Stimulated activated CD8-positive, alpha-beta memory T cell treated with anti-CD3 and anti-CD28 coated beads, Interleukin-4, amount 100 ng/mL, for 4 hours (primary cell): ENCODE measurements around the gene CPXM1.

Source experiments
- DNase-seq, 2 donors: peaks; one replicate each; pipeline ENCODE4 v3.0.0-alpha.2; 2020; ENCODE audit warnings: low read depth in 2 of 2, low spot score in 1 of 2

Gene CPXM1

DNA sequence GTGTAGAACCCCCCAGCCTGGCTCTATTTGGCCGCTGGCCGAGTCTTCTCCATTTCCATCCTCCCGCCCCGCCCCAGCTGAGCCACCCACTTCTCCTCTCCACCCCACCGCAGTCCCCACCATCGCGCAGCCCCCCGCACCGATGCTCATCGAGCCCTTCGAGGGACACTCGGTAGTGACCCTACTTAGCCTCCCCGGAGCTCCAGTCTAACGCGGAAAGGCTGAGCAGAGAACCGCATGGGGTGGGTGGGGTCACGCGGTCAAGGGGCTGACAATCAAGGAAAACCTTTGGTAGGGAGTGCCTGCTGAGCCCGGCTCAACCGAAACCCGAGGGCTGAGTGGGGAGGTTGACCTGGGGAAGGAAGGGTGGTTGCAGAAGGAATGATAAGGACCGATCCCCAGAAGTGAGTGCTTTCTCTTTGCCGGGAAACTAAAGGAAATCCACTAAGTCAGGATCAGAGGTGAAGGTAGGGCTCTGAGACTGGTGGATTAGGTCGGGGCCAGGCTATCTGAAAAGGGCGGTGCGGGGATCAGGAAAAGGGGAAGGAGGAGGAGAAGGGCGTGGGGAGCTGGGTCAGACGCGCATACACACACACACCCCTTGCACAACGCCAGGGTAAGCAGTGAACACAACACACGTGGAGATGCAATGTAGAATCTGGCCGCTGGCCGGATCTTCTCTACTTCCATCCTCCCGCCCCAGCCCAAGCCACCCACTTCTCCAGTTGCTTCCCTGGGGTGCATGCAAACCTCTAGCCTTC is 49.8 kb downstream of the CPXM1 start:
- no peak for DNase-seq

DNA sequence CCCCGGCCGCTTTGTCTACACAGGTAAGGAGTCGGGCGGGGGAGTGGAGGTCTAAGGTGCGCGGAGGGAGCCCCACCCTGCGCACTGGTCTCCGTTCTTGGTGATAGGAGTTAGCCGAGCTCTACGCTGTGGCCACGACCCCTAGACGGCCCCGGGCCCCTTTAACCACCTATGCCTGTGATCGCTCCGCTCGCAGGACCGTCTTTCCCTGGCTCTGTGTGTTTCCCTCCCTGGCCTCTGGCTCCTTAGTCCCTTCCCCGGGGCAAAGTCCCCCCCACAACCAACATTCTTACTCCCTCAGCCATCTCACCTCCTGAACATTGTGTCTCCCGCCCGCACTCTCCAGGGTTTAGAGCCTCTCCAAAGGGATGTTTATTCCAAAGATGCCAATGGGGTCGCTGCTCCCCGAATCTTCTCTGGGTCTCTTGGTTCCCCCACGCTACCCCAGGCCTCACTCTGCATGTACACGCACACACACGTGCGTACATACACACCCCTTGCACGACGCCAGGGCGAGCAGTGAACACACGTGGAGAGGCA is 50.4 kb downstream of the CPXM1 start:
- no peak for DNase-seq

DNA sequence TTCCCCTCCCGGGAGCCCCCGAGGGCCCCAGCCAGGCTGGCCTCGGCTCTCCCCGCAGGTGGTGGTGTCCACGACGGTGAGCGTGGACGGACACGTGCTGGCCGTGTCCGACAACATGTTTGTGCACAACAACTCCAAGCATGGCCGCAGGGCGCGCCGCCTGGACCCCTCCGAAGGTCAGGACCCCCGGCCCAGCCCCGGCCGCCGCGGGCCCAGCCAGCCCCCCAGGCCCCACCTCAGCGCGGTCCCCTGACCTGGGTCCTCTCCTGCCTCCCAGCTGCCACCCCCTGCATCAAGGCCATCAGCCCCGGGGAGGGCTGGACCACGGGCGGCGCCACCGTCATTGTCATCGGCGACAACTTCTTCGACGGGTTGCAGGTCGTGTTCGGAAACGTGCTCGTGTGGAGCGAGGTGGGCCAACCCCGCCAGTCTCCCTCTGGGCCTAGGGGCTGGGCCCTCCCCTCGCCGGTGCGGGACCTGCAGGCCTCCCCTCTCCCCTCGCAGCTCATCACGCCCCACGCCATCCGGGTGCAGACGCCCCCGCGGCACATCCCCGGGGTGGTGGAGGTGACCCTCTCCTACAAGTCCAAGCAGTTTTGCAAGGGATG is 51.0 kb downstream of the CPXM1 start:
- no peak for DNase-seq

DNA sequence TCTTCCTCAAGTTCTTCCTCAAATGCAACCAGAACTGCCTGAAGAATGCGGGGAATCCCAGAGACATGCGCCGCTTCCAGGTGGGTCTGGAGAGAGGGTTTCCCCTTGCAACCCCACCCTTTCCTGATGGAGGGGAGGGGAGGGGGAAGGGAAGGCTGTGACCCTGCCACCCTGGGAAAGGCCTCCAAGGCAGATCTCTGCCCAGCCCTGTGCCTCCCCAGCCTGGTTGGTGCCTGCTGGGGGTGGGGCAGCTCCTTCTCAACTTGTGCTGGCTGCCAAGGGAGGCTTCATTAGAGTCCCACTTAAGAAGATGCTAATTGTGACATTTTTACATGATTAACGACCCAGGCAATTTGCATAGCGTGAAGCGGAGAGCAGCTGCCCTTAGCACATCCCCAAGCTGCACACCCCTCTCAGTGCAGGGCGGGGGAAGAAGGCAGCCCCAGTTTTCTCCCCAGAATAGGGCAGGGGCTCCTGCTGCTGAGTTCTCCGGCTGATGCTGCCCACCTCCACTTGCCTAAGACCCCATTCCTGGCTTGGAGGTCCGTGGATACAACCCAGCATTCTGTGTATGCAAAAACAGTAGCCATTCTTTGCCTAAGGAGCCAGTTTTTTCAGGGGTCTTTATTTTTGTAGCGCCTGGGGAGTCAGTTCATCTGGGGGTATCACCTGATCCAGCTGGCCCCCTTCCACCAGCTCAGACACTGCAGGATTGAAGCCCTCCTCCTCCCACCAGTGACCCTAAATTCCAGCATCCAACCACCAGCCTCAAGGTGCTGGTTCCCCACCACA is 51.7 kb downstream of the CPXM1 start:
- DNase-seq, result no peak

- no peak for DNase-seq
Measured at GRCh38 chr20:2747676-2748235, 52.7 kb downstream of the CPXM1 start.

DNA sequence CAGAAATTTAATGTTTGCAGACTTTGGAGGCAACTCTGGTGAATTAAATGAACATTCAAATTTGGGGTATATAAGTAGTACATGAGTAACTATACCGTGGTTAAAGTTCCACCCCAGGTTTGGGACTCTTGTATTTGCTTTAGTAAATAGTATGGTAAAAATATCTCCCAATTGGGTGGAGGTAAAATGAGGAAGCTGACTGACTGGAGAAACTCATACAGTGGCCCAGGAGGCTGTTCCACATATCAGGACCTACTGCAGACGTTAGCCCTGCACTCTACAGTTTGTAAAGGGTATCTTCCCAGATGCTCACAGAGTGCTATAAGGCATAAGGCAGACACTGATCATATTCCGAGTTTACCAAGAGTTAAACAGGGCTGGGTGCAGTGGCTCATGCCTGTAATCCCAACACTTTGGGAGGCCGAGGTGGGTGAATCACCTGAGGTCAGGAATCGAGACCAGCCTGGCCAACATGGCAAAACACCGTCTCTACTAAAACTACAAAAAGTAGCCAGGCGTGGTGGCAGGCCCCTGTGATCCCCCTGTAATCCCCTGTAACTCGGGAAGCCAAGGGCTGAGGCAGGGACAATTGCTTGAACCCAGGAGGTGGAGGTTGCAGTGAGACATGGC is 53.7 kb downstream of the CPXM1 start:
- DNase-seq, result no peak

- no peak for DNase-seq
Measured at GRCh38 chr20:2745936-2746635, 54.3 kb downstream of the CPXM1 start.

GRCh38 chr20:2745060-2745910 is 55.1 kb downstream of the CPXM1 start:
- DNase-seq, result no peak
